WTC11 (cell line): Measurements from ENCODE around the gene ZFYVE26. TPM values are rescaled to one million over a fixed set of nuclear protein-coding genes. Genes with fewer than 3 reads are reported as not detected.

Experiments used
- ATAC-seq: fragments of 200-7000 bp; cut with Tn5 transposase; 2 replicates; pipeline ENCODE4 v1.10.0; 2021; ENCODE audit warnings: mild to moderate bottlenecking, moderate library complexity
- CTCF ChIA-PET: fragments of 300-600 bp; sonication (Branson Sonifier 250); formaldehyde crosslinking; loops from one replicate; lab custom pipeline; 2021; ENCODE audit warnings: antibody characterized with exemption; lab: Charles Lee
- POLR2A ChIA-PET: fragments of 350-600 bp; sonication (Branson Sonifier 250); formaldehyde crosslinking; loops from one replicate; lab custom pipeline; 2021; ENCODE audit warnings: antibody characterized with exemption; lab: Charles Lee
- DNase-seq: peaks from one replicate; pipeline ENCODE4 v3.0.0; 2021; ENCODE audit warnings: low spot score
- H3K27ac Mint-ChIP-seq: 2 replicates; pipeline ENCODE4 v1.8.0; 2021; ENCODE audit warnings: mixed read lengths
- H3K27me3 Mint-ChIP-seq: 2 replicates; pipeline ENCODE4 v1.8.0; 2021; ENCODE audit warnings: low read depth, mild to moderate bottlenecking, moderate library complexity, mixed read lengths
- H3K36me3 Mint-ChIP-seq: 2 replicates; pipeline ENCODE4 v1.8.0; 2021; ENCODE audit warnings: mixed read lengths
- H3K4me1 Mint-ChIP-seq: 2 replicates; pipeline ENCODE4 v1.8.0; 2022; ENCODE audit warnings: mixed read lengths
- H3K4me3 Mint-ChIP-seq: 2 replicates; pipeline ENCODE4 v1.8.0; 2021; ENCODE audit warnings: mild to moderate bottlenecking, moderate library complexity, mixed read lengths
- H3K9me3 Mint-ChIP-seq: 2 replicates; pipeline ENCODE4 v1.8.0; 2021; ENCODE audit warnings: mixed read lengths
- ATF1 ChIP-seq: sonication (generic); formaldehyde crosslinking; IDR thresholded peaks from 2 replicates; pipeline ENCODE4 v1.8.1; 2023; ENCODE audit warnings: mild to moderate bottlenecking, moderate library complexity, missing genetic modification reagents
- CDX4 ChIP-seq: fragments of 250-450 bp; sonication (Bioruptor Pico); IDR thresholded peaks from 2 replicates; pipeline ENCODE4 v1.9.0; 2021; ENCODE audit warnings: moderate library complexity, mild to moderate bottlenecking, inconsistent platforms, borderline replicate concordance
- E2F4 ChIP-seq: sonication (generic); formaldehyde crosslinking; IDR thresholded peaks from 2 replicates; pipeline ENCODE4 v1.8.1; 2022; ENCODE audit warnings: low read depth, mild to moderate bottlenecking, moderate library complexity, missing genetic modification reagents, borderline replicate concordance
- ESRRA ChIP-seq: sonication (generic); formaldehyde crosslinking; IDR thresholded peaks from 2 replicates; pipeline ENCODE4 v1.8.1; 2022; ENCODE audit warnings: mild to moderate bottlenecking, missing genetic modification reagents, borderline replicate concordance
- FOXJ3 ChIP-seq: sonication (generic); formaldehyde crosslinking; IDR thresholded peaks from 2 replicates; pipeline ENCODE4 v1.9.0; 2021; ENCODE audit warnings: missing genetic modification reagents, mild to moderate bottlenecking, borderline replicate concordance
- HMGA2 ChIP-seq: fragments of 250-450 bp; sonication (Bioruptor Pico); IDR thresholded peaks from 2 replicates; pipeline ENCODE4 v1.4.0; 2021; ENCODE audit warnings: mild to moderate bottlenecking, moderate library complexity
- IRF2 ChIP-seq: sonication (generic); formaldehyde crosslinking; IDR thresholded peaks from 2 replicates; pipeline ENCODE4 v1.8.0; 2022; ENCODE audit warnings: low read depth, missing genetic modification reagents, borderline replicate concordance
- JAZF1 ChIP-seq: fragments of 250-450 bp; sonication (Bioruptor Pico); IDR thresholded peaks from 2 replicates; pipeline ENCODE4 v1.9.0; 2021; ENCODE audit warnings: moderate library complexity, mild to moderate bottlenecking, inconsistent platforms
- JUN ChIP-seq: sonication (generic); formaldehyde crosslinking; IDR thresholded peaks from 2 replicates; pipeline ENCODE4 v1.8.0; 2023; ENCODE audit warnings: mild to moderate bottlenecking, missing genetic modification reagents
- MLX ChIP-seq: sonication (generic); formaldehyde crosslinking; IDR thresholded peaks from 2 replicates; pipeline ENCODE4 v1.8.1; 2023; ENCODE audit warnings: mild to moderate bottlenecking, missing genetic modification reagents, moderate library complexity
- NFATC4 ChIP-seq: fragments of 250-450 bp; sonication (Bioruptor Pico); IDR thresholded peaks from 2 replicates; pipeline ENCODE4 v1.9.0; 2021; ENCODE audit warnings: mild to moderate bottlenecking
- NFE2L1 ChIP-seq: sonication (generic); formaldehyde crosslinking; IDR thresholded peaks from 2 replicates; pipeline ENCODE4 v1.8.1; 2023; ENCODE audit warnings: missing genetic modification reagents
- NFYB ChIP-seq: sonication (generic); formaldehyde crosslinking; conservative IDR thresholded peaks from 2 replicates; pipeline ENCODE4 v1.8.0; 2022; ENCODE audit warnings: low read depth, missing genetic modification reagents
- NR1H2 ChIP-seq: sonication (generic); formaldehyde crosslinking; IDR thresholded peaks from 2 replicates; pipeline ENCODE4 v1.9.0; 2021; ENCODE audit warnings: mild to moderate bottlenecking, moderate library complexity, missing genetic modification reagents
- NR3C1 ChIP-seq: sonication (generic); formaldehyde crosslinking; conservative IDR thresholded peaks from 2 replicates; pipeline ENCODE4 v1.8.1; 2023; ENCODE audit warnings: low read depth, mild to moderate bottlenecking, missing genetic modification reagents
- PREB ChIP-seq: sonication (generic); formaldehyde crosslinking; IDR thresholded peaks from 2 replicates; pipeline ENCODE4 v1.8.1; 2022; ENCODE audit warnings: mild to moderate bottlenecking, missing genetic modification reagents, moderate library complexity, borderline replicate concordance
- PRRX2 ChIP-seq: fragments of 250-450 bp; sonication (Bioruptor Pico); IDR thresholded peaks from 2 replicates; pipeline ENCODE4 v1.8.0; 2021; ENCODE audit warnings: mild to moderate bottlenecking
- RORB ChIP-seq: fragments of 250-450 bp; sonication (Bioruptor Pico); IDR thresholded peaks from 2 replicates; pipeline ENCODE4 v1.9.0; 2021; ENCODE audit warnings: mild to moderate bottlenecking
- SOX15 ChIP-seq: fragments of 250-450 bp; sonication (Bioruptor Pico); IDR thresholded peaks from 2 replicates; pipeline ENCODE4 v1.9.0; 2021; ENCODE audit warnings: mild to moderate bottlenecking
- SP1 ChIP-seq: sonication (generic); formaldehyde crosslinking; conservative IDR thresholded peaks from 2 replicates; pipeline ENCODE4 v1.8.1; 2022; ENCODE audit warnings: missing genetic modification reagents
- STAT6 ChIP-seq: sonication (generic); formaldehyde crosslinking; conservative IDR thresholded peaks from 2 replicates; pipeline ENCODE4 v1.8.1; 2023; ENCODE audit warnings: mild to moderate bottlenecking, low read depth, missing genetic modification reagents, moderate library complexity
- TEAD4 ChIP-seq: sonication (generic); formaldehyde crosslinking; IDR thresholded peaks from 2 replicates; pipeline ENCODE4 v1.8.0; 2022; ENCODE audit warnings: mild to moderate bottlenecking, missing genetic modification reagents
- ZNF423 ChIP-seq: fragments of 250-450 bp; sonication (Bioruptor Pico); IDR thresholded peaks from 2 replicates; pipeline ENCODE4 v2.1.2; 2022; ENCODE audit warnings: mild to moderate bottlenecking, moderate library complexity
- ZNF512 ChIP-seq: sonication (generic); formaldehyde crosslinking; IDR thresholded peaks from 2 replicates; pipeline ENCODE4 v1.8.1; 2022; ENCODE audit warnings: missing genetic modification reagents, borderline replicate concordance
- total RNA-seq: library from RNA; stranded (reverse); gene quantifications from 3 replicates; pipeline ENCODE4 v1.2.3, GENCODE V29; 2021

ZFYVE26 gene
- total RNA-seq, 1 experiment from 2014 or later = 25.8 TPM

GRCh38 chr14:67853715-67854114 lies 37.3 kb upstream of the ZFYVE26 start:
- CTCF ChIA-PET = no interaction called here
- DNase-seq (no peak), ATAC-seq (no peak)
- peaks cover 3% of the 10 kb centered on the region; the same call in 1 of the 2 replicates for H3K9me3 Mint-ChIP-seq
- no peak overlapping the region for H3K4me3 Mint-ChIP-seq
- no peaks in the 10 kb centered on the region for H3K27me3 Mint-ChIP-seq
- H3K4me1 Mint-ChIP-seq = no peaks in the 10 kb centered on the region
- no peak for TF ChIP-seq PRRX2 (CRISPR knock-in tag)
- TF ChIP-seq FOXJ3 = no peak
- no peak for TF ChIP-seq NFE2L1 (CRISPR knock-in tag)
- no peak for TF ChIP-seq ATF1
- TF ChIP-seq HMGA2 (CRISPR knock-in tag) = no peak
- no peak for TF ChIP-seq MLX (CRISPR knock-in tag)
- TF ChIP-seq SOX15 (CRISPR knock-in tag) = no peak
- TF ChIP-seq JUN (CRISPR knock-in tag) = no peak
- no peak for TF ChIP-seq ESRRA (CRISPR knock-in tag)
- no peak for TF ChIP-seq PREB (CRISPR knock-in tag)
- no peak for TF ChIP-seq STAT6 (CRISPR knock-in tag)
- no peak for TF ChIP-seq RORB (CRISPR knock-in tag)
- TF ChIP-seq NFATC4 (CRISPR knock-in tag) = no peak
- POLR2A ChIA-PET = no interaction called here
- no peaks in the 10 kb centered on the region for H3K36me3 Mint-ChIP-seq
- H3K27ac Mint-ChIP-seq = no peak overlapping the region

- POLR2A ChIA-PET = no interaction called here
- no peaks in the 10 kb centered on the region for H3K27me3 Mint-ChIP-seq
- TF ChIP-seq CDX4 (CRISPR knock-in tag) = no peak
- TF ChIP-seq, all 79 proteins: peak for 0
- CTCF ChIA-PET = no interaction called here
- ATAC-seq (no peak), DNase-seq (no peak)
- no peaks in the 10 kb centered on the region for H3K36me3 Mint-ChIP-seq
- H3K9me3 Mint-ChIP-seq = peaks cover 9% of the 10 kb centered on the region
- no peak overlapping the region for H3K4me3 Mint-ChIP-seq
- no peak overlapping the region for H3K27ac Mint-ChIP-seq
- no peaks in the 10 kb centered on the region for H3K4me1 Mint-ChIP-seq
These were observed 36.7 kb upstream of the ZFYVE26 start for GRCh38 chr14:67852926-67853604.

GRCh38 chr14:67851785-67852410 lies 35.5 kb upstream of the ZFYVE26 start:
- H3K4me3 Mint-ChIP-seq = no peak overlapping the region
- DNase-seq = no peak
- ChIA-PET CTCF (no interaction called here), POLR2A (no interaction called here)
- H3K27ac Mint-ChIP-seq = no peak overlapping the region
- H3K4me1 Mint-ChIP-seq = no peaks in the 10 kb centered on the region
- H3K27me3 Mint-ChIP-seq = no peaks in the 10 kb centered on the region
- no peak for ATAC-seq
- peaks cover 18% of the 10 kb centered on the region for H3K9me3 Mint-ChIP-seq
- no peaks in the 10 kb centered on the region for H3K36me3 Mint-ChIP-seq
- no peak for TF ChIP-seq E2F4 (CRISPR knock-in tag)
- TF ChIP-seq NR3C1 (CRISPR knock-in tag) = no peak
- no peak for TF ChIP-seq MLX (CRISPR knock-in tag)
- TF ChIP-seq SP1 (CRISPR knock-in tag) = no peak
- TF ChIP-seq JAZF1 = no peak
- TF ChIP-seq HMGA2 (CRISPR knock-in tag) = no peak
- TF ChIP-seq NFYB (CRISPR knock-in tag) = no peak
- TF ChIP-seq NR1H2 (CRISPR knock-in tag) = no peak
- TF ChIP-seq TEAD4 (CRISPR knock-in tag) = no peak
- no peak for TF ChIP-seq ZNF512 (CRISPR knock-in tag)
- no peak for TF ChIP-seq ZNF423 (CRISPR knock-in tag)
- TF ChIP-seq IRF2 (CRISPR knock-in tag) = no peak
